NT2/D1 (cell line): ENCODE measurements around the gene SLC24A3.

ENCODE experiments used
- SUZ12 ChIP-seq: IDR thresholded peaks from 2 replicates; pipeline ENCODE4 v1.6.1; 2011; ENCODE audit not compliant: insufficient read length, insufficient read depth; ENCODE audit errors: extremely low read depth
- YY1 ChIP-seq: IDR thresholded peaks from 2 replicates; pipeline ENCODE4 v1.6.1; 2011; ENCODE audit not compliant: insufficient read length, insufficient read depth
- ZNF274 ChIP-seq: IDR thresholded peaks from 2 replicates; pipeline ENCODE4 v1.6.1; 2011; ENCODE audit warnings: mild to moderate bottlenecking, low read depth, low read length

GRCh38 chr20:19764207-19764606, 551.8 kb downstream of the SLC24A3 start:
- TF ChIP-seq SUZ12 = no peak
- no peak for TF ChIP-seq YY1
- TF ChIP-seq ZNF274 = no peak
